BE2C (cell line): Measurements from ENCODE around the gene CHD3.
A peak's percentile ranks its signal among the peaks of the same experiment; 100 is the strongest.

Source experiments
- DNase-seq: peaks from one replicate; pipeline ENCODE4 v3.0.0-alpha.2; 2020
- H3K27me3 ChIP-seq: fragments of 250-450 bp; sonication (Bioruptor Pico); 2 replicates; pipeline ENCODE4 v1.5.1; 2020; ENCODE audit warnings: mild to moderate bottlenecking
- H3K36me3 ChIP-seq: fragments of 250-450 bp; sonication (Bioruptor Pico); 2 replicates; pipeline ENCODE4 v1.5.1; 2020; ENCODE audit warnings: mild to moderate bottlenecking
- H3K4me1 ChIP-seq: fragments of 250-450 bp; sonication (Bioruptor Pico); 2 replicates; pipeline ENCODE4 v1.5.1; 2020
- H3K4me3 ChIP-seq: 2 replicates; pipeline ENCODE4 v1.5.1; 2011; ENCODE audit warnings: low read depth, low read length
- H3K9me3 ChIP-seq: fragments of 250-450 bp; sonication (Bioruptor Pico); 2 replicates; pipeline ENCODE4 v1.5.1; 2020
- TF ChIP-seq, protein P1 (sequence below): IDR thresholded peaks from 2 replicates; pipeline ENCODE4 v1.5.1; 2012; ENCODE audit warnings: mild to moderate bottlenecking, low read depth, low read length

CHD3 gene

GRCh38 chr17:7845359-7846062 lies 43.1 kb upstream of the CHD3 start:
- TF ChIP-seq, protein P1, sequence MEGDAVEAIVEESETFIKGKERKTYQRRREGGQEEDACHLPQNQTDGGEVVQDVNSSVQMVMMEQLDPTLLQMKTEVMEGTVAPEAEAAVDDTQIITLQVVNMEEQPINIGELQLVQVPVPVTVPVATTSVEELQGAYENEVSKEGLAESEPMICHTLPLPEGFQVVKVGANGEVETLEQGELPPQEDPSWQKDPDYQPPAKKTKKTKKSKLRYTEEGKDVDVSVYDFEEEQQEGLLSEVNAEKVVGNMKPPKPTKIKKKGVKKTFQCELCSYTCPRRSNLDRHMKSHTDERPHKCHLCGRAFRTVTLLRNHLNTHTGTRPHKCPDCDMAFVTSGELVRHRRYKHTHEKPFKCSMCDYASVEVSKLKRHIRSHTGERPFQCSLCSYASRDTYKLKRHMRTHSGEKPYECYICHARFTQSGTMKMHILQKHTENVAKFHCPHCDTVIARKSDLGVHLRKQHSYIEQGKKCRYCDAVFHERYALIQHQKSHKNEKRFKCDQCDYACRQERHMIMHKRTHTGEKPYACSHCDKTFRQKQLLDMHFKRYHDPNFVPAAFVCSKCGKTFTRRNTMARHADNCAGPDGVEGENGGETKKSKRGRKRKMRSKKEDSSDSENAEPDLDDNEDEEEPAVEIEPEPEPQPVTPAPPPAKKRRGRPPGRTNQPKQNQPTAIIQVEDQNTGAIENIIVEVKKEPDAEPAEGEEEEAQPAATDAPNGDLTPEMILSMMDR = no peak
- no peak for DNase-seq
- no peaks in the 10 kb centered on the region for H3K9me3 ChIP-seq
- no peaks in the 10 kb centered on the region; the same call in 1 of the 2 replicates for H3K4me1 ChIP-seq
- H3K27me3 ChIP-seq = no peaks in the 10 kb centered on the region
- H3K36me3 ChIP-seq = peaks cover 17% of the 10 kb centered on the region
- H3K4me3 ChIP-seq = peak overlapping the region; percentile 77; the same call in 1 of the 2 replicates

DNA sequence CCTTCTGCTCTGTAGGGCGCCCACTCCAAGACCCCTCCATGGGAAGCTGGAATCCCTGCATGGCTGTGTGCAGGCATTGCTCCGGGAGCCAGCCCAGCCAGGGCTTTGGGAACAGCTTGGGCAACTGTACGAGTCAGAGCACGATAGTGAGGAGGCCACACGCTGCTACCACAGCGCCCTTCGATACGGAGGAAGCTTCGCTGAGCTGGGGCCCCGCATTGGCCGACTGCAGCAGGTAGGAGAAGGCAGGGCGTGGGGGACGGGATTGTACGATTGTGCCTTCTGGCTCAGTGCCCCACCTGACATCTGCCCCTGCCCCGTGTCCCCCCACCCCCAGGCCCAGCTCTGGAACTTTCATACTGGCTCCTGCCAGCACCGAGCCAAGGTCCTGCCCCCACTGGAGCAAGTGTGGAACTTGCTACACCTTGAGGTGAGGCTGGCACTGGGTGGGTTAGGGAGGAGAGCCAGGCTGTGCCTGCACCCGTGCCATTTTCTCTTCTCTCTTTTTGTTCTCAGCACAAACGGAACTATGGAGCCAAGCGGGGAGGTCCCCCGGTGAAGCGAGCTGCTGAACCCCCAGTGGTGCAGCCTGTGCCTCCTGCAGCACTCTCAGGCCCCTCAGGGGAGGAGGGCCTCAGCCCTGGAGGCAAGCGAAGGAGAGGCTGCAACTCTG lies 42.4 kb upstream of the CHD3 start:
- Histone ChIP-seq H3K4me1 (no peaks in the 10 kb centered on the region), H3K36me3 (peaks cover 15% of the 10 kb centered on the region; the same call in 1 of the 2 replicates), H3K27me3 (no peaks in the 10 kb centered on the region), H3K9me3 (no peaks in the 10 kb centered on the region), H3K4me3 (no peak overlapping the region)
- TF ChIP-seq, protein P1 = no peak
- DNase-seq = no peak

GRCh38 chr17:7846765-7847661 lies 41.6 kb upstream of the CHD3 start:
- Histone ChIP-seq H3K9me3 (no peaks in the 10 kb centered on the region), H3K36me3 (peaks cover 22% of the 10 kb centered on the region), H3K4me3 (no peak overlapping the region), H3K4me1 (peaks cover 1% of the 10 kb centered on the region; the same call in 1 of the 2 replicates), H3K27me3 (no peaks in the 10 kb centered on the region)
- DNase-seq = no peak
- TF ChIP-seq, protein P1 = no peak

- H3K27me3 ChIP-seq = no peaks in the 10 kb centered on the region
- H3K36me3 ChIP-seq = peaks cover 33% of the 10 kb centered on the region
- H3K4me1 ChIP-seq = peaks cover 3% of the 10 kb centered on the region; the same call in 1 of the 2 replicates
These were observed 40.4 kb upstream of the CHD3 start for GRCh38 chr17:7848131-7848579.

GRCh38 chr17:7848739-7849129 lies 39.9 kb upstream of the CHD3 start:
- Histone ChIP-seq H3K27me3 (no peaks in the 10 kb centered on the region), H3K4me1 (peaks cover 3% of the 10 kb centered on the region; the same call in 1 of the 2 replicates), H3K4me3 (no peak overlapping the region), H3K36me3 (peaks cover 33% of the 10 kb centered on the region), H3K9me3 (no peaks in the 10 kb centered on the region)
- TF ChIP-seq, protein P1 = no peak
- no peak for DNase-seq

More at GRCh38 chr17:7848131-7848579, 40.4 kb upstream of the CHD3 start:
- TF ChIP-seq, protein P1 = no peak
- DNase-seq = no peak
- Histone ChIP-seq H3K4me3 (no peak overlapping the region), H3K9me3 (no peaks in the 10 kb centered on the region)
